ENCODE results near the gene CSNK2A3. TPM values are rescaled to one million over a fixed set of nuclear protein-coding genes. Genes with fewer than 3 reads are reported as not detected.
"Not testable (repeated sequence)": the region's sequence is repeated elsewhere in the genome, so short reads cannot be mapped to it uniquely, and the experiment has no call there.

The CSNK2A3 gene
- total RNA-seq, 1 donor from 2014 or later = 1.1 TPM

DNA sequence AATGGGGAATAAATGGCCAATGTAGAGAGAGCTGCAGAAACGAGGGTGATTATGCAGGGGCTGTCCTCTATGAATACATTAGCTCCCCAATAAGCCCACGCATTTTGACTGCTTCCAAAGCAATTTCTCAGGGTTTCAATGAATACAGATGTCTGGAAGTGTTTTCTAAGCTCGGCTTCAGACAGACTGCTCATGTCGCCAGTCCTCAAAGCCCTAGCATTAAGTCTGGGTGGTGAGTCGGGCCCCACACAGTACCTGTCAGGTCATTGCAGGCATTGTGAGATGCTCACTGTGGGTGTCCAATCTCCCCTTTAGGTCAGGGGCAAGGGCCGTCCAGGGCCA, 17.9 kb upstream of the CSNK2A3 start:
- Mint-ChIP-seq H3K27ac (no peak overlapping the region), H3K9me3 (no peaks in the 10 kb centered on the region), H3K4me1 (no peaks in the 10 kb centered on the region), H3K36me3 (ENCODE audit: low read depth) (no peaks in the 10 kb centered on the region), H3K27me3 (no peaks in the 10 kb centered on the region), H3K4me3 (no peak overlapping the region)
- no peak for DNase-seq
- intact Hi-C loops (cut with micrococcal nuclease) = no loop called here

DNA sequence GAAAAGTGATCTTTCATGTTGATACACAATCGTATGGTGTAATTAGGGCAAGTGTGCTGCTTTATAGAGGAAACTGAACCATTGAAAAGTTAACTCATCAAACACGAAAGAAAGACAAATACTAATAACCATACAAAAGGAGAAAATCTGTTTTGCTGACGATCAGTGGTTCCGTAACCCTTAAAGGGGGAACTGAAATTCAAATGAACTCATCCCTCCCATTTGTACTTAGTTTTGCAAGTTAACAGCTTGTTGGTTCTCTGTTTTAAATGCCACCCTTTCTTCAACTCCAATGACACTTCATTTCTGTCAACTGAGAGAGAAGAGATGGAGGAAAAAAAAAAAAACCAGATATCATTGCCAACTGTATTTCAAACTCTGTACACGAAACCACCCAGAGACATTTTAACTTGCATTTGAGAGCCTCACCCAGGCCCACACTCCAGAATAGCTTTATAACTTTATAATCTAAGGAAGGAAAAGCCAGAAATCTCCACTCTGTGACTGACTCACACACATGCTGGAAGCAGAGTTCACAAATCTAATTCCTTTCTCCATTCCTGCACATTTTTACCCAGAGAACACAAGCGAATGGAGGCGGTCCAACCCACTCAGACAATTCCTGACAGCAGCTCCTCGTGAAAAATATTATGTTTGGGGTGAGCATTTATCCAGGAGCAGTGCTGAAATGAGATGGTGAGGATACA, 17.4 kb upstream of the CSNK2A3 start:
- Mint-ChIP-seq H3K4me1 (no peaks in the 10 kb centered on the region), H3K4me3 (no peak overlapping the region)

DNA sequence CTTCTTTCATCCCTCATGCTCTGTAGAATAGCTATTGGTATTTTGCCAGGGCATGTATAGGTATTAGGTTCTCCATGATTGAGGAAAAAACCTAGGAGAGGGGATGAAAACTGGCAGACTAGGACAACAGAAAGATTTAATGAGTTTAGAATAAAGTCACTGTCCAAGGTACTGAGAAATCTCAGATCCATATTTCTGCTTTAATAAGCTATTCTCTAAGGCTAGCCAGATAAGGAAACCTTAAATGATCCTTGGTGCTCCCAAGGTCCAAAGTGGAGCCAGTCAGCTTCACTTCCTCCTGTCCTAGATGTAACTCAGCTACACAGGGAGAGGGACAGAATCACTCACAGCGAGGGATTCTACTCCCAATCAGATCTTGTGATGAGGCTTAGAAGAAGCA, 13.7 kb upstream of the CSNK2A3 start:
- no peak overlapping the region for H3K4me3 Mint-ChIP-seq
- H3K27me3 Mint-ChIP-seq = no peaks in the 10 kb centered on the region
- no peak overlapping the region for H3K27ac Mint-ChIP-seq
- no peak for DNase-seq
- no peaks in the 10 kb centered on the region for H3K36me3 Mint-ChIP-seq (ENCODE audit: low read depth)
- H3K9me3 Mint-ChIP-seq = no peaks in the 10 kb centered on the region
- intact Hi-C loops (cut with micrococcal nuclease) = no loop called here
- no peaks in the 10 kb centered on the region for H3K4me1 Mint-ChIP-seq

More for the DNA sequence above, 17.4 kb upstream of the CSNK2A3 start:
- no peak for DNase-seq
- H3K27me3 Mint-ChIP-seq = no peaks in the 10 kb centered on the region
- no peaks in the 10 kb centered on the region for H3K36me3 Mint-ChIP-seq (ENCODE audit: low read depth)
- H3K27ac Mint-ChIP-seq = no peak overlapping the region
- no peaks in the 10 kb centered on the region for H3K9me3 Mint-ChIP-seq
- intact Hi-C loops (cut with micrococcal nuclease) = no loop called here

DNA sequence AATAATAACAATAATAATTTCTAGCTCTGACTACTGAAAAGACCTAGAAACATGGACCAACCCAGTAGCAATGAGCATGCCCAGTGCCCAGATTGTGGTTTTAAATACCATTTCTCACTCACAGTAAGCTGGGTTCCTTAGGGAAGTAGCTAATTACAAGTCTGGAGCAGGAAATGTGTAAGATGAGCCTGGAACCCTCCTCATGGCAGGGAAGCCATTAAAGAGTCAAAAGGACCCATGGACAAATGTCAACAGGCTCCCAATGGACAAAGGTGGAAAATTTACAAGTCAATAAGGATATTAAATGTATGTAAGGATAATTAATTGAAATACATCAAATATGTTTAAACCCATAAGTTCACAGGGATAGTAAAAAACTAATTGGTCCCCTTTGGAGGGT, 10.6 kb upstream of the CSNK2A3 start:
- Mint-ChIP-seq H3K36me3 (ENCODE audit: low read depth) (no peaks in the 10 kb centered on the region), H3K27me3 (peaks cover 2% of the 10 kb centered on the region), H3K4me3 (no peak overlapping the region), H3K4me1 (no peaks in the 10 kb centered on the region), H3K9me3 (no peaks in the 10 kb centered on the region), H3K27ac (no peak overlapping the region)
- intact Hi-C loops (cut with micrococcal nuclease) = no loop called here
- DNase-seq = no peak

DNA sequence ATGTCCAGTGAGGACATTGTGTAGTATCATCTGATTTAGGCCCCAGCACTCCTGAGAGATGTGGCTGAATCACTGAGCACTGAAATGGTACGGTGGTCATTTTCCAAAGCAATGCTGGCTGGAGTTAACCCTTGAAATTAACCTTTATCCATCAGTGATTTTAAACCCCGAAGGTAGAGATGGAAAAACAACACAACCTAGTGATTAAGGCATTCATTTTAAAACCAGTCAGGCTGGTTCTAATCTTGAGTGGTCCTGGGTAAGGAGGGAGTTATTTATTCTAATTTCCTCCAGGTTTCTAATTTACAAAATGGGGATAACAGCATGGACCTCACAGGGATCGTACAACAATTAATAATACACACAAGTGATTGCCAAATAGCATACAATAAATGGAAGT, 6.6 kb upstream of the CSNK2A3 start:
- no peak overlapping the region for H3K4me3 Mint-ChIP-seq
- no peak for DNase-seq
- no peaks in the 10 kb centered on the region for H3K9me3 Mint-ChIP-seq
- H3K36me3 Mint-ChIP-seq (ENCODE audit: low read depth) = no peaks in the 10 kb centered on the region
- no peaks in the 10 kb centered on the region for H3K4me1 Mint-ChIP-seq
- peaks cover 5% of the 10 kb centered on the region for H3K27me3 Mint-ChIP-seq
- H3K27ac Mint-ChIP-seq = no peak overlapping the region
- intact Hi-C loops (cut with micrococcal nuclease) = no loop called here

DNA sequence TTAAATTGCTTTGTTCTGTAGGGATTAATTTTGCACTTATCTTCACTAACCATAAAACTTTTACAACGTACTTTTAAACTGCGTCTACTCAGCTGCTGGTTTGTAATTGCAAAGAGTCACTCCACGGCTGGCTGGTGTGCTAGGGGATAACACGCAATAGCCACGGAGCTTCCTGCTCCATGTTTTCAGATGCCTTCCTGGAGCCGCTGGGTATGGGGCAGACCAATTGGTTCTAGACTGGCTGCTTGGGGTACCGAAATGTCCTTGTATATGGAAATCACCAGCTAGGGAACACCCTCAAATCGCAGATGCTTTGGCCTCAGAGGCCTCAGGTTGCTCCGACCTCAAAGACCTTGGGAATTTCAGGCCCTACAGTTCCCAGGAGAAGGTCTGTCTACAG, 3.8 kb upstream of the CSNK2A3 start:
- no peaks in the 10 kb centered on the region for H3K36me3 Mint-ChIP-seq (ENCODE audit: low read depth)
- DNase-seq = no peak
- no peaks in the 10 kb centered on the region for H3K9me3 Mint-ChIP-seq
- intact Hi-C loops (cut with micrococcal nuclease) = no loop called here
- no peak overlapping the region for H3K4me3 Mint-ChIP-seq
- H3K27ac Mint-ChIP-seq = no peak overlapping the region
- H3K4me1 Mint-ChIP-seq = no peaks in the 10 kb centered on the region
- H3K27me3 Mint-ChIP-seq = peaks cover 5% of the 10 kb centered on the region

DNA sequence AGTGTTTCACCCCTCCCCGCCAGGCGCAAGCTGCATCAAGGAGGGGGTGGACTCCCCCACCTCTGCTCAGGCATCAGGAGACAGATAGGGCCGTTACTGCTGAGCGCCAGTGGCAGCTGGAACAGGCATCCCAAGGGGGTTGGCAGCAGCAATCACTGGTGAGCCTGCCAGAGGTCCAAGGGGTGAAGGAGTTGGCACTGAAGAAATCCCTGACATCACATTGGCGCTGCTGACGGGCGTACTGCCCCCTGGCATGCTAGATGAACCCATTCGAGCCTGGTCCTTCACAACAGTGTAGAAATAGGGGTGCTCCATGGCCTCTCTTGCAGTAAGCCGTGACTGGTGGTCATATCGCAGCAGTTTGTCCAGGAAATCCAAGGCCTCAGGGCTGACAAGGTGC, 1.2 kb downstream of the CSNK2A3 start:
- DNase-seq; H3K4me3 Mint-ChIP-seq; H3K27ac Mint-ChIP-seq; H3K4me1 Mint-ChIP-seq; intact Hi-C loops (cut with micrococcal nuclease); H3K9me3 Mint-ChIP-seq; H3K36me3 Mint-ChIP-seq (ENCODE audit: low read depth); H3K27me3 Mint-ChIP-seq: not testable (repeated sequence)

DNA sequence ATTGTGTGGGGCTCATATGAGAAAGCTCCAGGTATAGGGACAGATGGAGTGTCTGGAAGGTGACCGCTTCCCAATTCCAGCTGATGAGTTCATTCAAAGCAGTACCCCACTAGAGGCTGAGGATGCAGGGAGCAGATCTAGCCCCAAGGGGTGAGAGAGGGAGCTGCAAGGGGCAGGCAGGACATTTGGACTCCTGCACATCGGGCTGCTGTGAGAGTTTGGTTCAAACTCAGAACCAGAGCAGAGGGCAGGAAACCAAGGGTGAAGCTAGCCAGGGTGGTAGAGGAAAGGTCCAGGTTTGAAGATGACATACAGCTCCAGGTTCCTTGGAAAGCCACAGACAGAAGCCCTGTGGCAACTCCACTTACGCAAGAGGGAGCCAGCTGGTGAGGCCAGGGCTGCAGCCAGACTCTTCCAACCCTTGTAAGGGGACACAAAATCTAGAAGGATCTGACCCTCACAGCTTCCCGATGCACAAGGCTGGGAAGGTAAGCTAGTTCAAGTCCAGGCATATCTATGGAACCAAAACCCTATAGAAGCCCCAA, 1.9 kb downstream of the CSNK2A3 start:
- intact Hi-C loops (cut with micrococcal nuclease) = no loop called here
- H3K9me3 Mint-ChIP-seq = no peaks in the 10 kb centered on the region
- DNase-seq = no peak
- no peaks in the 10 kb centered on the region for H3K27me3 Mint-ChIP-seq
- H3K4me1 Mint-ChIP-seq = no peaks in the 10 kb centered on the region
- H3K36me3 Mint-ChIP-seq (ENCODE audit: low read depth) = no peaks in the 10 kb centered on the region
- H3K27ac Mint-ChIP-seq = no peak overlapping the region
- no peak overlapping the region for H3K4me3 Mint-ChIP-seq

DNA sequence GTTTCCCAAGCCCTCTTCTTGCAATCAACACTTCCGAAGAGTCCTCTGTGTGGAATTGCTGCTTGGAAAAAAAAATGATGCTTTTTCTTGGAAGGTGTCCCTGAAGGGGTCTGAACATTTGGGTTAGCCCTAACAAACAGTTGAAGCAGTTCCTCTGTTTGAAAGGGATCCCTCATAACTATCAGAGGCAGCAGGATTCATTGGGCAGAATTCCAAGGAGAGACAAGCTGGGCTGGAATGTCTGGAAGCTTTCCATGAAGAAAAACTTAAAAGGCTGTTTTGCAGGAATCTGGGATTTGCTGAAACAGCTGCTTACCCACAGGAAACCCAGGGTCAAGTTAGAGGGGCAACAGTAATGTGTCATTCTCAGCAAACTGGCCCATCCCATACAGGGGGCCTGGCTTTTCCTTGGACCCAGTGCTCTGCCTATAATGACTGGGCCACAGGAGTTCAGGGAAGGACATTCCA, 3.1 kb downstream of the CSNK2A3 start:
- Mint-ChIP-seq H3K27me3 (no peaks in the 10 kb centered on the region), H3K27ac (no peak overlapping the region), H3K9me3 (no peaks in the 10 kb centered on the region), H3K4me3 (no peak overlapping the region), H3K36me3 (ENCODE audit: low read depth) (no peaks in the 10 kb centered on the region), H3K4me1 (no peaks in the 10 kb centered on the region)
- no peak for DNase-seq
- intact Hi-C loops (cut with micrococcal nuclease) = no loop called here

DNA sequence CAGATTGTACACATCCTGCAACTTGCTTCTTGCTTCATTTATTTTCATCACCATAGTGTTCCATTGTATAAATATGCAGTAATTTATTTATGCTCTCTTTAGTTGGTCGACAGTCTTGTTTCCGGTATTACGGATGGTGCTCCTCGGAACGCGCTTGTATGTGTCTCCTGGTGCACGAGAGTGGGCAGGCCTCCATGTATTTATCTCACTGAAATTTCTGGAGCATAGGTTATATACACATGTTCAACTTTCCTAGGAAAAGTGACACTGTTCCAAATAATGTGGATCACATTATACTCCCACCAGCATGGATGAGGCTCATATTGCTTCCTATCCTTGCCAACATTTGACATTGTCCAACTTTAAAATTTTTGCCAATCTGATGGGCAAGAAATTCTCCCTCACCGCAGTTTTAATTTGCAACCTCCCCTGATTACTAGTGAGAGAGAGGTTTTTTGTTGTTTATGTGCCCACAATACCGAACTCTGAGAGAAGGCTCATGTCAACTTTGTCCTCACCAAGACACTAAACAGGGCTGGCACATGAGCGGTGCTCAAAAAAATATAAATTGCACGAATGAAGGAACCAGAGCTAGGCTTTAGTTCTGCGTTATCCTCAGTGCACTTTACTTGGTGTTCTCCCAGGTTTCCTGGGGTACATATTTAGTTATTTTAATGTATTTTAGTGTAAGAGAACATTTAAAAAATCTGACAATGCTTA, 3.8 kb downstream of the CSNK2A3 start:
- no peak overlapping the region for H3K4me3 Mint-ChIP-seq

DNA sequence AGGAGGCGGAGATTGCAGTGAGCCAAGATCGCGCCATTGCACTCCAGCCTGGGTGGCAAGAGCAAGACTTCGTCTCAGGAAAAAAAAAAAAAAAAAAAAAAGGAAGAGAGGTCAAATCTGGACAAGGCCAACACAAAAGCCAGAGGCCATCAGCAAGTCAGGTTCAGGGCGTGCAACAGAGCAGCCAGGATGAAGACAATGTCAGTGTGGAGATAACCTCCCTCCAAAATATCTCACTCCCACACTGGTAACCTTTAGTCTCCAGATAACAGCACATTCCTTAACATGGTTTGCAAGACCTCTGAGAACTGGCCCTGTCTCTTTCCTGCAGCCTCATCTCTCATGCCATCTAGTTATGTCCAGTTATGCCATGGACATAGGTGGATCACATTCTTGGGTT, 4.7 kb downstream of the CSNK2A3 start:
- intact Hi-C loops (cut with micrococcal nuclease) = no loop called here

More for the DNA sequence above, 3.8 kb downstream of the CSNK2A3 start:
- Mint-ChIP-seq H3K27me3 (no peaks in the 10 kb centered on the region), H3K4me1 (peaks cover under 1% of the 10 kb centered on the region), H3K9me3 (no peaks in the 10 kb centered on the region), H3K27ac (no peak overlapping the region), H3K36me3 (ENCODE audit: low read depth) (no peaks in the 10 kb centered on the region)
- DNase-seq = no peak
- intact Hi-C loops (cut with micrococcal nuclease) = no loop called here

DNA sequence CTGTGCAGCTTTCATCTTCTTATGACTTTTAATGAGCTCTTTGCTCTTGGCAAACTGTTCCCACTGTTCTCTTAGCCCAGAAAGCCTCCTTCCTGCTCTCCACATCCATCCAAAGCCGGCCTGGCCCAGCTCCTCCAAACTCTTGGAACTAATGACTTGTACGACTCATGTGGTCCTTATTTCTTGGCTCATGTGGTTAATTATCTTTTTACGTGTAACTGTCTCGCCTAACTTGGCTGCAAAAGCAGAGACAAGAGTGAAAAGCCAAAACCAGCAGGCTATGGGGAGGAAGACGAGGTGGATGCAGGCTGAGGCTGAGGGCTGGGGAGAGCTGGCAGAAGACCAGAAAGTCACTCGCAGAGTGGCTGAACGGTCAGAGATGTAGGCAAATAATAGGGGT, 5.5 kb downstream of the CSNK2A3 start:
- DNase-seq = no peak
- no peaks in the 10 kb centered on the region for H3K9me3 Mint-ChIP-seq
- no peaks in the 10 kb centered on the region for H3K27me3 Mint-ChIP-seq
- no peaks in the 10 kb centered on the region for H3K36me3 Mint-ChIP-seq (ENCODE audit: low read depth)
- peaks cover 7% of the 10 kb centered on the region for H3K4me1 Mint-ChIP-seq
- H3K4me3 Mint-ChIP-seq = no peak overlapping the region
- intact Hi-C loops (cut with micrococcal nuclease) = no loop called here
- no peak overlapping the region for H3K27ac Mint-ChIP-seq

More for the DNA sequence above, 4.7 kb downstream of the CSNK2A3 start:
- H3K4me1 Mint-ChIP-seq = peaks cover 7% of the 10 kb centered on the region
- no peaks in the 10 kb centered on the region for H3K9me3 Mint-ChIP-seq
- no peaks in the 10 kb centered on the region for H3K36me3 Mint-ChIP-seq (ENCODE audit: low read depth)
- H3K27ac Mint-ChIP-seq = no peak overlapping the region
- no peak overlapping the region for H3K4me3 Mint-ChIP-seq
- no peak for DNase-seq
- H3K27me3 Mint-ChIP-seq = no peaks in the 10 kb centered on the region

DNA sequence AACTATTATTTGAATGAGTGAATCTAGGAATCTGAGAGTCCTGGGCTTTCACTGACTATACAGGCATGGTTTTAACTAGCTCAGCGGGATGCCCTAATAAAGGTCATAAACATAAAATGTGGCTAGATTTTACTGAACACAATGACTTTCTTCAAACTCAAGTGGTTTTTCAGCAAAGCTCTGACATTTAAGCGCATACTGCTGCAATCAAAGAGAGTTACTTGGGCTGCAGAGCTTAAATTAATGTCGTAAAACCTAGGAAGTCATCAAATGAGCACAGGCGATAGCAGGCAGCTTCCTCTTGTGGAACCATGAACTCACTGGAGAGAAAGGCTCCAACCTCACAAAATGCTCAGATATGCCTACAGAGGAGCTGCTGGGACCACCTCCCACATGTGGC, 6.7 kb downstream of the CSNK2A3 start:
- intact Hi-C loops (cut with micrococcal nuclease) = no loop called here
- H3K4me1 Mint-ChIP-seq = peaks cover 7% of the 10 kb centered on the region
- no peak overlapping the region for H3K27ac Mint-ChIP-seq
- H3K9me3 Mint-ChIP-seq = no peaks in the 10 kb centered on the region
- no peaks in the 10 kb centered on the region for H3K36me3 Mint-ChIP-seq (ENCODE audit: low read depth)
- no peaks in the 10 kb centered on the region for H3K27me3 Mint-ChIP-seq
- DNase-seq = no peak
- no peak overlapping the region for H3K4me3 Mint-ChIP-seq

DNA sequence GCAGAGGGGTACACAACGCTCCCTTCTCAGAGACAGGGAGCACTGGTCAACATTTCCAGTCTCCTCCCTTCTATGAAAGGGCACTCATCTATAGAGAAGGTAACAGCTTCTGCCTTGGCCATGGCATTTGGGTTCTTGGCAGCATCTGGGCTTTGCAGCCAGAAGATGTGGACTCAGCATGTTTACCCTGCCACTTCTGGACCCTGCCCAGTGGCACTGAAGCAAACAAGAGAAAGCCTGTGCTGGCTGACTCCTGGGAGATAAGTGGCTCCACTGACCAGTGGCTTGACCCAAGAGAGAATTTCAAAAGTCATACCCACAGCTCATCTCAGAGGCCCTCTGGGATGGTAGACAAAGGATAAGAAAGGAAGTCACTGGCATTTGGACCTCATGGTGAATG, 8.0 kb downstream of the CSNK2A3 start:
- no peak for DNase-seq
- Mint-ChIP-seq H3K4me1 (peaks cover 7% of the 10 kb centered on the region), H3K9me3 (no peaks in the 10 kb centered on the region), H3K27ac (no peak overlapping the region), H3K36me3 (ENCODE audit: low read depth) (no peaks in the 10 kb centered on the region), H3K27me3 (no peaks in the 10 kb centered on the region), H3K4me3 (no peak overlapping the region)
- intact Hi-C loops (cut with micrococcal nuclease) = no loop called here
